Measurements from ENCODE around the gene NCOA6. TPM values are rescaled to one million over a fixed set of nuclear protein-coding genes. Genes with fewer than 3 reads are reported as not detected.
A peak's percentile ranks its signal among the peaks of the same experiment; 100 is the strongest.

NCOA6 gene
- total RNA-seq, 4 donors from 2014 or later, result 15.8 to 25.9 (median 20.3) TPM

DNA sequence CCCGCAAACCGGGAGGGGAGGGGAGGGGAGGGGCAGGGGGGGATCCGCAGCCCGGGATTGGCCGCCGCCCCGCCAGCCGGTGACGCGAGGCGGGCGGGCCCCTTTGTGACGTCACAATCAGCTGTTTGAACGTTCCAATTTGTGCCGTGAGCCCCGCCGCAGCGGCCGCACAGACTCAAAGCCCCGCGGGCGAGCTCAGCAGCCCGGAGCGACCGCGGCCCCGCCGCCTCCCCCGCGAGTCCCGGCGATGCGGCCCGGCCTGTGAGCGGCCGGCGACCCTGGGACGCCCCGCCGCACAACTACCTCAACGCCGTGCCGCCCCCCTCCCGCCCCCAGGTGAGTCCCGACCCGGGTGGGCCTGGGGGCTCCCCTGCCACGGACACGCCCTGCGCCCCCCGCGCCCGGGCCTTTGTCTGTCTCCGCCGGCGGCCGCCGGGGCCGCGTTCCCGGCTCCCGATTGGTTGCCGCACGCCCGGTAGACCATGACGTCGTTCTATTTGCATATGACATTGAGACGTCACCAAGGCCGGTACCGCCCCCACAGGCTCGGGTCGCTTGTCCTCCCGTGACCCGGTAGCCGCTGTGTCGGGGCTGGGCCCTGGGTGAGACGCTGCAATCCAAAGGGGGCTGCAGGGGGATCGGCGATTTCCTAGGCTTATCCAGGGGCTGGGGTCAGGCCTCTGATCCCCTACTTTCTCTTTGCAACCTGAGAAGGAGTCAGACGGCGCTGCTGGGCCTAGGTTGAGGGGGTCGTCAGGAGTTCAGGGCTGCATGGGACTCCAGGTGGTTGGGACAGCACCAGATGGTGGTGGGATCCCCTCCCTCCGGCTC lies 121.1 kb downstream of the NCOA6 start, which contains the start of gene TP53INP2:
TSS of gene TP53INP2 (plus strand) at position 168 of the 831 bp plus-strand sequence. CDS start 4,396 bp downstream, outside the sequence.
- peak; percentile 64 for ATAC-seq (ENCODE audit: low FRiP score)
- TF ChIP-seq, protein P1, sequence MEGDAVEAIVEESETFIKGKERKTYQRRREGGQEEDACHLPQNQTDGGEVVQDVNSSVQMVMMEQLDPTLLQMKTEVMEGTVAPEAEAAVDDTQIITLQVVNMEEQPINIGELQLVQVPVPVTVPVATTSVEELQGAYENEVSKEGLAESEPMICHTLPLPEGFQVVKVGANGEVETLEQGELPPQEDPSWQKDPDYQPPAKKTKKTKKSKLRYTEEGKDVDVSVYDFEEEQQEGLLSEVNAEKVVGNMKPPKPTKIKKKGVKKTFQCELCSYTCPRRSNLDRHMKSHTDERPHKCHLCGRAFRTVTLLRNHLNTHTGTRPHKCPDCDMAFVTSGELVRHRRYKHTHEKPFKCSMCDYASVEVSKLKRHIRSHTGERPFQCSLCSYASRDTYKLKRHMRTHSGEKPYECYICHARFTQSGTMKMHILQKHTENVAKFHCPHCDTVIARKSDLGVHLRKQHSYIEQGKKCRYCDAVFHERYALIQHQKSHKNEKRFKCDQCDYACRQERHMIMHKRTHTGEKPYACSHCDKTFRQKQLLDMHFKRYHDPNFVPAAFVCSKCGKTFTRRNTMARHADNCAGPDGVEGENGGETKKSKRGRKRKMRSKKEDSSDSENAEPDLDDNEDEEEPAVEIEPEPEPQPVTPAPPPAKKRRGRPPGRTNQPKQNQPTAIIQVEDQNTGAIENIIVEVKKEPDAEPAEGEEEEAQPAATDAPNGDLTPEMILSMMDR (IDR thresholded peaks at IDR 0.05), result no peak

DNA sequence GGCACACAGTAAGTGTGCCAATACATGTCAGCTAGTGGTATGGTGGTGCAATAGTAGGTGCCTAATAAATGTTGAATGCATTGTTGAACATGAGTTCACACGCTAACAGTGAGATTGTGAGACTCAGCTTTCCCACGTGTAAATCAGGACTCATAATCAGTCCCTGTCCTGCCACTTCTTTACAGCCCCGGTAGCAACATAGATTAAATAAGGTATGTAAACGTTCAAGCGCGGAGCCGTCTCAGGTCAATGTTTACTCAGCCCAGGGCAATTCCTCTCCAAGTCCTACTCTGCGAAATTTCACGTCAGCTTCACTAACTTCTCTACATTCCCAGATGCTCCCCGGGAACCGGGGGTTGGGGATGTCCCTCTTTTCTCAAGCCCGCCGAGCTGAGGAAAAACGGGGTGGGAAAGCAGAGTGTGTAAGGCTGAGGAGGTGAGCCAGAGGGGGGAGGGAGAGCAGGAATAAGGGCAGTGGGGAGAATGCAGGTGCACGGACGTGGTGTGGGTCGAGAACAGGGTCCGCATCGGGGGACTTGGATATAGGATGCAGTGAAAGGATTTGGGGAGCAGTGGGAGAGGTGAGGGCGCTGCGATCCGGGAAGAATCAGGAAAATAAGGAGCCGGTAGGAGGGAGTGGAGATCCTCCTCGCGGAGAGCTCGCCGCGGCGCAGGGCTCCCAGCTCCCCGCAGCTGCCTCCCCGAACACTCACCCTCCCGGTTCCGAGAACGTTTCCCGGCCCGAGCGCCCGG lies 121.9 kb downstream of the NCOA6 start:
- TF ChIP-seq, protein P1 (IDR thresholded peaks at IDR 0.05), result no peak
- DNase-seq (ENCODE audit: low spot score) (no peak), ATAC-seq (ENCODE audit: low FRiP score) (peak; percentile 84)

More for the DNA sequence above, 121.1 kb downstream of the NCOA6 start, which contains the start of gene TP53INP2:
- DNase-seq (ENCODE audit: low spot score), result peak; percentile 85

DNA sequence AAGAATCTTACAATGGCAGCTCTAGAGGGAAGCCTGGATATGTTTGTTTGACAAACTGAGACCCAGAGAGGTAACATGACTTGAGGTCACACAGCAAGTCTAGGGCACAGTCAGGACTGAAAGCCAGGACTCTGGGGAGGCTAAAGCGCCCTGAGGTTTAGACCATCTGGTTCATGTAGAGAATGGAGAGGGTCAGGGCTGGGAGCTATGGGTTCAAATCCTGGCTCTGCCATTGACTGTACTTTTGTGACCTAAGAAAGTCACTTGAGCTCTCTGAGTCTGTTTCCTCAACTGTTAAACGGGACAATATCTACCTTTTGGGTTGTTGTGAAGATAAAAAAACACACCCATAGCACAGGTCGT lies 122.4 kb downstream of the NCOA6 start:
- DNase-seq (ENCODE audit: low spot score) (no peak), ATAC-seq (ENCODE audit: low FRiP score) (no peak)
- TF ChIP-seq, protein P1 (IDR thresholded peaks at IDR 0.05), result no peak

DNA sequence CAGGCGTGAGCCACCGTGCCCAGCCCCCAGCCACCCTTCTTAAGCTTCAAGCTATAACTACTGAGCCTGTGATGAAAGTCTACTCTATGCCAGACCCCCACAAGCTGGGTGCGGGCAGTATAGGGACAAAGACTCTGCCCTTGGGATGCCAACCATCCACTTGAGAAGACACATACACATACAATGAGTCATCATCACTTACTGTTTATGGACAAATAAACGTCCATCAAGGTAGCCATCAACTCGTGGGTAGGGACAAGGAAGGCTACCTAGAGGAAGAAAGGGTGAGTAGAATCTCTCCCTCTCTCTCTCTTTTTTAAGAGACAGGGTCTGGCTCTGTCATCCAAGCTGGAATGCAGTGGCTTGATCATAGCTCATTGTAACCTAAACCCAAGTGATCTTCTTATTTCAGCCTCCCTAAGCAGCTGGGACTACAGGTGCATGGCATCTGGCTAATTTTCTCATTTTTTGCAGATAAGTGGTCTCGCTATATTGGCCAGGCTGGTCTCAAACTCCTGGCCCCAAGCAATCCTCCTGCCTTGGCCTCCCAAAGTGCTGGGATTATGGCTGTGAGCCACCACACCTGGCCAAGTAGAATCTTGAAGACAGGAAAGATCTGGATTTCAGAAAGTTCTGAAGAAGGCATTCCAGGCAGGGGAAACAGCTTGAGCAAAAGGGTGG lies 123.9 kb downstream of the NCOA6 start:
- no peak for ATAC-seq (ENCODE audit: low FRiP score)
- TF ChIP-seq, protein P1 (IDR thresholded peaks at IDR 0.05), result no peak
- no peak for DNase-seq (ENCODE audit: low spot score)

DNA sequence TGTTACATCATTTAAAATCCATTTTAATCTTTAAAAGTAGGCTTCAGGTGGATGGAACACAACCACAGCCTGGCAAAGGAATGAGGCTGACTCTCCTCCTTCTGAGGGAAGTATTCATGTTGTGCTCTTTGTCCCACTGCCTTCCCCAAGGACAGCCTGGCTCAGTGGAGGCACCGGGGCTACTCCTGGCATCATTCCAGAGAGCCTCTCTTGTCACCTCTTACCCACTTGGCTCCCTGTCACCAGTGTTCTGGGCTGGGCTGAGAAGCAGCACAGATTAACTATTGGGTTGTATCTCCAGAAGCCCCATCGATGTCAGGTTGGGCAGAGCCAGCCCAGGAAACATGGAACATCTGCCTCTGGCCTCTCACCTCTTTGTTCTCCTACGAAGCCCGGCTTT lies 132.0 kb downstream of the NCOA6 start:
- DNase-seq (ENCODE audit: low spot score) (no peak), ATAC-seq (ENCODE audit: low FRiP score) (no peak)
- TF ChIP-seq, protein P1 (IDR thresholded peaks at IDR 0.05), result no peak

DNA sequence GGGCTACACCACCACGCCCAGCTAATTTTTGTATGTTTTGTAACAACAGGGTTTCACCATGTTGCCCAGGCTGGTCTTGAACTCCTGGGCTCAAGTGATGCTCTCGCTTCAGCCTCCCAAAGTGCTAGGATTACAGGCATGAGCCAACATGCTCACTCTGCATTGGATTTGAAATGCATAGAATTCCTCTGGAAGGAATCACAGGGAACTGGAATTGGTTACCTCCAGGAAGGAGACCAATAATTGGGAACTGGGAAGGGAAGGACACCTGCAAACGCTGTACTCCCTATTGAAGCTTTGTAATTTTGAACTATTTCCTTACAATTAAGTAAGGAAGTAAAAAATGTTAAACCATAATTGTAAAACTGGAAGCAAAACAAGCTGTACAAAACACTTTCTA lies 133.6 kb downstream of the NCOA6 start:
- ATAC-seq (ENCODE audit: low FRiP score), result no peak
- TF ChIP-seq, protein P1 (IDR thresholded peaks at IDR 0.05), result no peak

More for the DNA sequence above, 133.6 kb downstream of the NCOA6 start:
- DNase-seq (ENCODE audit: low spot score), result no peak

Data from omental fat pad (tissue), 4 donors.